Right lung (tissue), 5 donors: ENCODE measurements around the gene ACSL3. TPM values are rescaled to one million over a fixed set of nuclear protein-coding genes. Genes with fewer than 3 reads are reported as not detected.
"Not testable (repeated sequence)": the region's sequence is repeated elsewhere in the genome, so short reads cannot be mapped to it uniquely, and the experiment has no call there.

Experiments
- DNase-seq, 2 donors: peaks; one replicate each; pipeline ENCODE4 v3.0.0-alpha.2; 2013
- polyA plus RNA-seq, 5 donors: library from polyadenylated mRNA; unstranded; fragments of 120-200 nt; gene quantifications; one replicate each; pipeline versions ENCODE4 v1.2.1 to v1.2.3, GENCODE V29; 2013; ENCODE audit warnings: inconsistent platforms in 1 of 5, low replicate concordance in 1 of 5; ENCODE audit not compliant: insufficient read length in 5 of 5, insufficient read depth in 1 of 5

ACSL3 gene
- polyA plus RNA-seq, 5 donors: 53.1 to 64.4 (median 56.1) TPM

DNA sequence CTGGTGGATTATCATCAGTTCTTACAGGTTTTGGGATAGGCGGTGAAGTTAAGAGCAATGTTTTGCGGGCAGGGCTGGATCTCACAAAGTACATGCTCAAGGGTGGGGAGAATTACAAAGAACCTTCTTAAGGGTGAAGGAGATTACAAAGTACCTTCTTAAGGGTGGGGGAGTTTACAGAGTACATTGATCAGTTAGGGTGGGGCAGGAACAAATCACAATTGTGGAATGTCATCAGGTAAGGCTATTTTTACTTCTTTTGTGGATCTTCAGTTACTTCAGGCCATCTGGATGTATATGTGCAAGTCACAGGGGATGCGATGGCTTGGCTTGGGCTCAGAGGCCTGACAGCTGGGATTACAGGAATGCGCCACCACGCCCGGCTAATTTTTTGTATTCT, 12.8 kb upstream of the ACSL3 start:
- not testable (repeated sequence) for DNase-seq

DNA sequence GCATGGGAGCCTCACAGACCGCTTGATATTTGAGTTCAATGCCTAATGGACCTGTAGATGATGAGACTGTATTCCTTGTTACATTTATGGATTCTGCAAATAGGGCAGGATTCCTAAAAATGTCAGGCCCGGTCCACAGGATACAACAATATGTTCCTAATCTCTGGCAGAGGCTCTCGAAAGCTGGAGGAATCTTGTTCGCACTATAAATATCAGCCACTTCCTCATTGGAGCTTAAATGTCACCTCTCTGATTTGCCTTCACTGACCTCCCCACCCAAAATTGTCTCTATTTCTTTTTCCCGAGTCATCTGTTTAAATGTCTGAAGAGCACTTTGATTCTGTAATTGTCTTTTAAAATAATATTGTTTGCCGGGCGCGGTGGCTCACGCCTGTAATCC, 12.0 kb upstream of the ACSL3 start:
- no peak for DNase-seq

DNA sequence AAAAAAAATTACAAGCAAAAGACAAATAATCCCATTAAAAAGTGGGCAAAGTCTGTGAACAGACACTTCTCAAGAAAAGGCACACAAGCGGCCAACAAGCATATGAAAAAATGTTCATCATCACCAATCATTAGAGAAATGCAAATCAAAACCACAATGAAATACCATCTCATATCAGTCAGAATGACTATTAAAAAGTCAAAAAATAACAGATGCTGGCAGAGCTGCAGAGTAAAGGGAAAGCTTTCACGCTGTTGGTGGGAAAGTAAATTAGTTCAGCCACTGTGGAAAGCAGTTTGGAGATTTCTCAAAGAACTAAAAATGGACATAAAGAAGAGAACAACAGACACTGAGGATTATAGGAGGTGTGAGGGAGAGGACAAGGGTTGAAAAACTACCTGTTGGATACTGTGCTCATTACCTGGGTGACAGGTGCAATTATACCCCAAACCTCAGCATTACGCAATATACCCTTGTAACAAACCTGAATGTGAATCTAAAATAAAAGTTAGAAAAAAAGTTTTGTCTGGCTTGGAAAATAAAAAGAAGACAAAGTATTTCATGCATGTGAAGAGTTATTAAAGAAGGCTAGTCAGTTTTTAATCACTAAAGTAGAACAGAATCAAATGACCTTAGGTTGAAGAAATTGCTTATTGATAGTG, 8.7 kb upstream of the ACSL3 start:
- DNase-seq: no peak

DNA sequence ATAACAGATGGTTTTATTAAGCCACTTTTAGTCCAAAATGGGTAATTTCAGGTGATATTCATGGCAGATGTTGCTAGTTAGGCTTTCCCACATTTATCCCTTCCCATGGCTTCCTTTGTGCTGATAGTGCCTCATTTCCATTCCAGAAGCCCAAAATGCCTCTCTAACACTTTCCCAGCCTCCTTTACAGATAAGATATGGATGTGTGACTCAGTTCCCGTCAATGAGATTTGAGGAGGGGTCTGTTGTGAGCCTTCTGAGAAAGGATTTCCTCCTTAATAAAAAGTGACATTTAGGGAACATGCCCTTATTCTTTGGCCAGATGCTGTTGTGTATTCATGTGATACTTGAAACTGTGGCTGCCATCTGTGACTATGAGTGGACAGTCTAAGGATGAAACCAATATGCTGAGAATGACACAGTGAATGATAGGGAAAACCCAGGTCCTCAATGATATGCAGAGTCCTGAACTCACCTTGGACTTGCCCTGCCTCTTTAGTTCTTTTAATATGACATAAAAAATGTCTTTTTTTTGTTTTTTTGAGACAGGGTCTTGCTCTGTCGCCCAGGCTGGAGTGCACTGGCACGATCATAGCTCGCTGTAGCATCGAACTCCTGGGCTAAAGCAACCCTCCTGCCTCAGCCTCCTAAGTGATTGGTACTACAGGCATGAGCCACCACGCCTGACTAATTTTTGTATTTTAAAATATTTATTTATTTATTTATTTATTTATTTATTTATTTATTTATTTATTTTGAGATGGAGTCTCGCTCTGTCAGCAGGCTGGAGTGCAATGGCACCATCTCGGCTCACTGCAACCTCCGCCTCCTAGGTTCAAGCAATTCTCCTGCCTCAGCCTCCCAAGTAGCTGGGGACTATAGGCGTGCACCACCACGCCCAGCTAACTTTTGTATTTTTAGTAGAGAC, 5.8 kb upstream of the ACSL3 start:
- no peak for DNase-seq

DNA sequence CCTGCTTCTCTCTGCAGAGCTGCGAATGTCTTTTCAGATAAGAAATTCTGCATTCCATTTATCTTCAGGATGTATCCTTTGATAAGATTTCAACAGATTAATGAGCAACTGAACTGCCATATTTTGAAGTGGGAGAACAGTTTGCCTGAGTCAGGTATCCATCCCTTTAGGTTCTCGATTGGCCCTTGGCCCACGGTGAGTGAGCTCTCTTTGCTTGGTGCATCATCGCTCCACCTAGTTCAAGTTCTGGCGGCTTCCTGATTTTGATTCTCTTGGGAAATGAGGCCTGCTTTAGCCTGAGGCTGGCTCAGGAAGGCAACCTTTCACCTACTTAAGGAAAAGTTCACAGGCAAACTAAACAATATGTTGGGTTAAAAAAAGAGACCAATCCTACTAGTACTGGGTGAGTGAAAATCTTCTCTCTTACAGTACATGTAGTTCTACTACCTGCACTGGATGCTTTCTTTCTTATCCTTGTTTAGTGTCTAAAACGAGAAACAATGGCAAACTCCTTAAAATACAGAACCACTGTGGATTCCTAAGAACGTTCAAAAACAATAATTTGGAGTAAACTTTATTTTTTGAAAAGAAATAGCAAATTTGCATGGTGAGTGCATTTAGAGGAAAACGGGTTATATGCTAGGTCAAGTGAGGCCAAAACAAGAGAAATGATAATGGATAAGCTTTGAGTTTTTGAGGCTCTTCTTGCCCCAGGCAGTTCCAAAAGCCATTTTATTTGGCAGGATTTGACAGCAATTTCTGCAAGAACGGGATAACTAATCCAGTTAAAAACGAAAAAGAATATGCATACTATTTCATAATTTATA, 837 bp upstream of the ACSL3 start:
- DNase-seq: no peak

DNA sequence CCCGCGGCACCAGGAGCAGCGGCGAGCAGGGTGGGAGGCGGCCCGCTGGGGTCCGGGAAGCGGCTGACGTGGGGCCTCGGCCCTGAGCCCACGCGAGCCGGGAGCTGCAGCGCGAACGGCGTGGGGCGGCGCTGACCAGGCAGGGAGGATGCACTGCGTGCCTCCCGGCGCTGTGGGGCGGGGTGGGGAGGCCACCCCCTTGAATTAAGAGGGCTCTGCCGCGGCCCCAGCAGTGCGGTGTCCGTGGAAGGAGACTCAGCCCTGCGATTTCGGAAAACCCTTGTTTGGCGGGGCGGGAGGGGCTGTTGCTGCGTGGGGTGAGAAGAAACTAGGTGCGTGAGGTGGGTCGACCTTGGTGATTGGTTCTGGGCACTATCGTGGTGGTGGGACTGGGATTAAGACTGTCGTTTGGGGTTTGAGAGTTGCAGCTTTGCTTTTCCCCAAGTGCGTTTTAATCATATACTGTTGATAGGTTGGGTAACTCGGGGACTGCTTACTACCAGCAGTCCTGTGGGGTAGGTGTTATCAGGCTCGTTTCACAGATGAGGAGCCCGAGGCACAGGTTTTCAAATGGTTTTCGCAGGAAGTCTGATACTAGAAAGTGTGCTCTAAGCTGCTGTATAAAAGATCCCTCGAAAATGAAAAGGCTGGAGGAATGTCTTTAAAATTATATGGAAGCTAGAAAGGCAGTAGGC, 722 bp downstream of the ACSL3 start:
- no peak for DNase-seq

DNA sequence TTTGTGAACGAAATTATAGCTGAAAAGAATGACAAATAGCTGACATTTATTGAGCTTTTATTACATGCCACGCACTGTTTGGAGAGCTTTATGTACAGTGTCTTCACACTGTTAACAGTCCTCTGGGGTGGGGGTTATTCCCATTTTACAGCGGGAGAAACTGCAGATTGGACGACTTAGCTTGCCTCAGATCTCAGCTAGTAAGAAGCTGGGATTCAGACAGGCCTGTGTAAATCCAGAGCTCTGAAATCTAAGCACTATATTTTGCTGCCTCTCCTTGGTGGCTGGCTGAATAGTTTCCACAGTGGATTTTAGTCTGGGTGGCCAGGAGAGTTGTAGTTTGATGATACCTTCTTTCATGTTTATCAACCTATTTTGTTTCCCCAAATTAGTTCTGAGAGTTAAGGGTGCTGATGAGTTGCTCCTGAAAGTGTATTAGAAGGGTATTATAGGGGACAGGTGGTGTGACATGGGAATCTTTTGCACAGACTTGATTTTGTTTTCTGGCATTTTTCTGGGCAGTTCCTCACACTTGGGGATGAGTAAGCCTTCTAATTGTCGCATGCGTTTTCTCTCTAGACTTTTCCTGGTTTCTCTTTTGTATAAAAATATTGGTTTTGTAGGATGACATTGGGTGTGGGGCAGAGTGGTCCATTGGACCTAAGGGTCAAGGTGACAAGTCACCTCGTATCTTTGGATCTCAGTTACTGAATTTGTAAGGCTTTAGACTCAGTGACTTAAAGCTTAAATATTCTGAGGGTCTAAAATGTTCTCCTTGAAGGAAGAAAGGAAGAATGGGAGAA, 1.5 kb downstream of the ACSL3 start:
- DNase-seq: no peak

DNA sequence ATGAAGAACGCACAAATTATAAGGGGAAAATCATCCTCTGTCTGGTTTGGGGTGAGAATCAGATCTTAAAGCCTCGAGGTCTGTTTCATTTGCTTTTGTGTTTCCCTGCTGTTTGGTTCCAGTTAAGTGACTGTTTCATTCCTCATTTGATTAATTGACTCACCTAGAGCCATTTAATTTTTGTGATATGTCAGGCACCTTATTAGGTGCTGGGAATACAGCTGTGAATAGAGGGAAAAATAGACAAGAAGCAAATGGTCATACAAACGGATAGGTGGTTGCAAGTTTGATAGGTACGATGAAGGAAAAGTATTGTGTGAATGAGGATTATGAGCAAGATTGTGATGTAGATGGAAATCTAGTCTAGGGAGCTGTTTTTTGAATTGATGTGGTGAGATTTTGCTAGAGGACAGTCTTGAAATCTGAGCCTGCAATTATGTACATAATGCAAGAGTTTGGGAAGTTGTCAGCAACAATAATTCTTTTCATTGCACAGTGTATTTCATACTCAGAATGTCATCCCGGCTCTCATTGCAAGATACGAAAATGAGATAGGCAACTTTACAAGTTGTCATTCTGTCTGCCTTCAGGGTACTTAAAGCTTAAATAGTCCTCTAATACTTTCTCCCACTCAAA, 2.2 kb downstream of the ACSL3 start:
- DNase-seq: no peak

DNA sequence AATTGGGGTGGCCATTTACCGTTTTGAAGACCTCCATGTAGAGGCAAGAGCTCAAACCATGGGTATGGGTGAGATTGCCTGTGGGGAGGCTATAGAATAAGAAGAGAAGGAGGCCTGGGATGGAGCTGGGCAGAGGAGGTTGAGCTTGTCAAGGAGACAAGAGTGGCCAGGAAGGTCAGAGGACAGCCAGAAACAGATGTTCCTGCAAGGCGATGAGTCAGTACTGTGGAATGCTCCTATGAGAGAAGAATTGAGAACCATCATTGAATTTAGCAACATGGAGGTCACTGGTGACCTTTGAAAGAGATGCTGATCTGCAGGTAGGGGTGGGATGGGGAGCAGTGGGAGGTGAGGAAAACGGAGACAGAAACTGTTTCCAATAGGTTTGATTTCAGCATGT, 3.5 kb downstream of the ACSL3 start:
- no peak for DNase-seq

DNA sequence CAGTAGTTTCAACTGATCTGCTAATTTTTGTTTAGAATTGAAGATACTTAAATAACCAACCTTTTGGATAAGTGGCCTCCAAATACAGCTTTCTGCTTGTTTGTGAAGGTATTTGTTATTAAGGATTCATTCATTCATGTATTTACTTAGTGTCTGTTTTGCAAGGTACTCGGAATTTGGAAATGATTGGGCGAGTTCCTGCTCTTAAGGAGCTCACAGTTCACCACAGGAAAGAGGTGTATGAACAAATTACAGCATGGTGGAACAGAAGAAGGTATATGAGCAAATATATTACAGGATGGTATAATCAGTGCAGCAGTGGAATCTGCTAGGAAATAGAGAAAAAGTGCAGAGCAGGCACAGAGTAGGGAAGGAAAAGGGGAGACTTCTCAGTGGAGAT, 4.5 kb downstream of the ACSL3 start:
- DNase-seq: no peak

DNA sequence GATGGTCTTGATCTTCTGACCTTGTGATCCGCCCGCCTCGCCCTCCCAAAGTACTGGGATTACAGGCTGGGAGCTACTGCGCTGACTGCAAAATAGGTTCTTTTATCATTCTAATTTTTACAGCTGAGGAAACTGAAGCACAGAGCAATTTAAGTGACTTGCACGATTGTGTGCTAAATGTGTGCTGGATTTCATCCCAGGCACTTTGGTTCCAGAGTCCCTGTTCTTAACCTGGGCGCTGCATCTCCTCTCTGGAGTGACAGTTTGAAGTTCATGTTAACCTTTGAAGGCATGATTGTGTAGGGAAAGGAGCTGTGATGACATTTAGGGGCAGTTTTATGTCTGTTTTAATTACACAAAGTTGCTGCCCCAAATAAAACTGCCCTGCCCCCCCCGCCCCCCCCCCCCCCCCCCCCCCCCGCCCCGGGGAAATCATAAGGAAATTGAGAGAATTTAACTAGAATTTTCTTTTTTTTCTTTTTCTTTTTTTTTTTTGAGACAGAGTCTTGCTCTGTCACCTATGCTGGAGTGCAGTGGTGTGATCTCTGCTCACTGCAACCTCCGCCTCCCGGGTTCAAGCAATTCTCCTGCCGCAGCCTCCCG, 5.6 kb downstream of the ACSL3 start:
- no peak for DNase-seq

DNA sequence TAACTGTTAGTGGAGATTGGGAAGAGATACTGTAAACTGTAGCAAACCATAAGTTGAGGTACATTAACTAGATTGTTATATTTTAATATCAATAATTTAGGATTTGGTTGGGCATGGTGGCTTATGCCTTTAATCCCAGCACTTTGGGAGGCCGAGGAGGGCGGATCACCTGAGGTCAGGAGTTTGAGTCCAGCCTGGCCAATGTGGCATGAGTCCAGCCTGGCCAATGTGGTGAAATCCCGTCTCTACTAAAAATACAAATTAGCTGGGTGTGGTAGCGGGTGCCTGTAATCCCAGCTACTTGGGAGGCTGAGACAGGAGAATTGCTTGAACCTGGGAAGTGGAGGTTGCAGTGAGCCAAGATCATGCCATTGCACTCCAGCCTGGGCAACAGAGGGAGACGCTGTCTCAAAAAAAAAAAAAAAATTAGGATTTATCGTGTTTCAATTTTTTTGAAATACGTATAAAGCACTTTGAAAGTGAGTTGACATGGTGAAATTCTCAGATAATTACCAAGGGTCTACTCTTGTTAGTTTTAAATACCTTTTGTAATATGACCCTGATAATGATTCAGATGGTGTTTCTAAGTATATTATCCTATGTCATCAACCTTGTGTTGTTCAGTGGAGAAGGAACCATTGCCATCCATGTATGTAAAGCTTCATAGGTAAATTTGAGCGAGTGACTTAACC, 7.9 kb downstream of the ACSL3 start:
- DNase-seq: not testable (repeated sequence)

DNA sequence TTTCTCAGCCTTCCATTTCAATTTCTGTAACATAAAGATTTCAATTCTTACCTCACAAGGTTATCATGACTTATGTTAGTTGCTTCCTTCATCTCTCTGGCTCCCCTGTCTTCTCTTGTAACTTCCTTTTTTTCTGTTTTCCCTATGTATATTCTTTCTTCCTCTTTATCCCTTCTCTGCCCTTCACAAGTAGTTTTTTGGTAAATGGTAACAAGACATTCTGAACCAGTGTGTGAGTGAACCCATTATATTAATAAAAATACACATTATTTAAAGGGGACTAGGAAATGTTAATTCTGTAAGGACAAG, 8.4 kb downstream of the ACSL3 start:
- no peak for DNase-seq

DNA sequence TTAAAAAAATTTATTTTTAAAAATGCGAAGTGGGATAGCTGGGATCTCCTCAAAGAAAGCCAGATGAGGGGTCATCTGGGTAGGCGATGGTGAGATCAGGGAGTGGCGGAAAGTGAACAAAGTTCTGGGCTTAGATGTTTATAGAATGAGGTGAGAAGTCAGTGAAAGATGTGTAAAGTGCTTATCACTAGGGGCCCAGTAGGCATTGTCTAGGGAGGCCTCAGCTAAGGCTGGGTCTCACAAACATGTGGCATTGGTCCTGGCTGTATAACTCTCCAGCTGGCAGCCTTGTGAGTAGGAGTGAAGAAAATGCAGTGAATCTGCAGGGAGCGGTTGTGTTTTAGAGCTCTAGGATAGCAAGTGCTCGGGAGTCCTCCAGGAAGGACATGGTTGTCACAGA, 10.5 kb downstream of the ACSL3 start:
- DNase-seq: no peak

DNA sequence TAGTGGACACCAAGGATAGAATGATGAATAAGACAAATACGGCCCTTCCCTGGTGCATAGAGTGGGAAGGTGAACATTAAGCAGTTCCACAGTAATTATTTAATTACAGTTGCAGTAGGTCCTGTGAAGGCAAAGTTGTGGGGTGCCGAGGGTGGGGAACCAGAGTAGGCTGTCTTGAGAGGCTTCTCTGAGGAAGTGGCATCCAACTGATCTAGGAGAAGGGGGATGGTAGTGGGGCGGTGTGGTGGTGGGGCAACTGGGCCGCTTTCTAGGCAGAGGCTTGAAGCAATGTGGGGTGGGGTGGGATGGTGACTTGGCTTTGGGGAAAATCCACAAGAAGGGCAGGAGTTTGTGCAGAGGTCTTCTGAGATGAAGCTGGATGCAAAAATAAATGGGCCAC, 11.7 kb downstream of the ACSL3 start:
- DNase-seq: no peak

DNA sequence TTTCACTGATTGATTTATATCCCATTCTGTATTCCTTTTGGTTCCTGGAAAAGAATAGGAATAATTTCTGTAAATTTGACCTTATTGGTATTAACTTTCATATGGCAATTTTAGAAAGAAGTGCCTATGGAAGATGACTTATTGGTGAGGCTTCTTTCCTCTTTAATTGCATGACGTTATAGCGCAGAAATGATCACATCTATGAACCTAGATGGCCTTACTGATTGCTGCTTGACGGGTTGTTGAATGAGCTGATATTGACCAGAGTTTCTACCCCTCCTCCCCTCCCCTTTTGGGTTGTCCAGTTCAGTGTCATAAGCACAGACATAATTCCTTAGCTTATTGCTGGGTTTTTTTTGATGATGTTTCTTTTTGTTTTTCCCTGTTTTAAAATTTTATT, 14.6 kb downstream of the ACSL3 start:
- DNase-seq: no peak

DNA sequence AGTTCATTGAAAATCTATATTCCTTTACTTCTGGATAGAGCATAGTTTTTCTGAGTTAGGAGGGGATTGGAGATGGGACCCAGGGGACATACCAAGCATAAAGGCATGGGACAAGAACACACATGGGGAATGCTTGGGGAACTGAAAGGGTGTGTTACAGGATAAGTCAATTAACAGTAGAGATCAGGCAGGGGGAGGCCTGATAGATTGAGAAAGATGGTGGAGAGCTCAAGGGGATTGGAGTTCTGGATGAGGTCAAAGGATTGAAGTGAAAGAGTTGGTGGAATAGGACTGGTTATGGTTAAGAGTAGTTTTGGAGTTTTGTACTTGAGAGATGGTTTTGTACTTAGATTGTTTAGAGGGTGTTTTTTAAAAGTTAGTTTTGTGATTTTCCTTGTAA, 16.1 kb downstream of the ACSL3 start:
- no peak for DNase-seq

DNA sequence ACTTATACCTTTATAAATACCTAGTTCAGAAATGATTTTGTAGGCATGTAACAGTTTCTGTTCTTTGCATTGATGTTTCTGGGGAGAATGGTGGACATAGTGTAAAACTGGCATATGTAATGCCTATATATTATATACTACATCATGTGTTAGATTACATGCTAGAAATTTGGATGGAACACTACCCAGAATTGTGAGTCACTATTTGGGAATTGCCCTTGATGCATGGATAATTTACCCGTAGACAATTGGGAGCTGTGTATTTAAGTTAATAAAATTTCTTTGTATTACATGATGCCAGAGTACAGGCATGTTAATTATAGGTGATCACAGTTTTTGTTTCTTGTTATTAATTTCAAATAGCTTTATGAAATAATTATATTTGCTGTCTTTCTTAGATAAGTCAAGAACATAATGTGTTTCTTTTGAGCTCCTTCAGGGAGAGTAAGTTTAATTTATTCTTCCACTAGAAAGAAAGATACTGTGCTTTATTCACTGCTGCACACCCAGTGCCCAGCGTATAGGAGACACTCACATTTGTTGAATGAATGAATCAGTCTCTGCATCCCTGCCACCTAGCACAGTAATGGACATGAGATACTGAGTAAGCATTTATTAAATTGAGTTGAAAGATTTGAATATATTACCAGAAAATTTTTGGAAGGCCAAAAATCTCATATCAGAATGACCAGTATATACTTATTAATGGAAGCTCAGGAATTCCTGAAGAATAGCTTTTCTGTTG, 16.9 kb downstream of the ACSL3 start:
- DNase-seq: no peak
